ENCODE results near the gene TBCK.

The TBCK gene

GRCh38 chr4:106063009-106063408 lies 253.0 kb downstream of the TBCK start:
- H4K20me1 ChIP-seq (ENCODE audit: insufficient read depth, low read length): no peaks in the 10 kb centered on the region
- no peaks in the 10 kb centered on the region for H3K9me3 ChIP-seq (ENCODE audit: low read length)
- TF ChIP-seq, protein P1, sequence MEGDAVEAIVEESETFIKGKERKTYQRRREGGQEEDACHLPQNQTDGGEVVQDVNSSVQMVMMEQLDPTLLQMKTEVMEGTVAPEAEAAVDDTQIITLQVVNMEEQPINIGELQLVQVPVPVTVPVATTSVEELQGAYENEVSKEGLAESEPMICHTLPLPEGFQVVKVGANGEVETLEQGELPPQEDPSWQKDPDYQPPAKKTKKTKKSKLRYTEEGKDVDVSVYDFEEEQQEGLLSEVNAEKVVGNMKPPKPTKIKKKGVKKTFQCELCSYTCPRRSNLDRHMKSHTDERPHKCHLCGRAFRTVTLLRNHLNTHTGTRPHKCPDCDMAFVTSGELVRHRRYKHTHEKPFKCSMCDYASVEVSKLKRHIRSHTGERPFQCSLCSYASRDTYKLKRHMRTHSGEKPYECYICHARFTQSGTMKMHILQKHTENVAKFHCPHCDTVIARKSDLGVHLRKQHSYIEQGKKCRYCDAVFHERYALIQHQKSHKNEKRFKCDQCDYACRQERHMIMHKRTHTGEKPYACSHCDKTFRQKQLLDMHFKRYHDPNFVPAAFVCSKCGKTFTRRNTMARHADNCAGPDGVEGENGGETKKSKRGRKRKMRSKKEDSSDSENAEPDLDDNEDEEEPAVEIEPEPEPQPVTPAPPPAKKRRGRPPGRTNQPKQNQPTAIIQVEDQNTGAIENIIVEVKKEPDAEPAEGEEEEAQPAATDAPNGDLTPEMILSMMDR (IDR thresholded peaks at IDR 0.05; ENCODE audit: low read length): no peak
- no peak overlapping the region for H3K9ac ChIP-seq (ENCODE audit: low read length)
- no peak overlapping the region for H3K27ac ChIP-seq (ENCODE audit: low read depth, low read length, poor library complexity, severe bottlenecking)
- H3F3A ChIP-seq (ENCODE audit: insufficient read depth, low read length): no peaks in the 10 kb centered on the region
- no peaks in the 10 kb centered on the region for H3K4me1 ChIP-seq (ENCODE audit: insufficient read depth, low read length, severe bottlenecking)
- H3K27me3 ChIP-seq (ENCODE audit: insufficient read depth, low read length): no peaks in the 10 kb centered on the region
- no peak overlapping the region for H3K4me3 ChIP-seq (ENCODE audit: low read depth, low read length, poor library complexity, severe bottlenecking)
- no peaks in the 10 kb centered on the region for H3K36me3 ChIP-seq (ENCODE audit: insufficient read depth, low read length)
- no peak overlapping the region for H3K4me2 ChIP-seq (ENCODE audit: low read length)
- H3K9me2 ChIP-seq (ENCODE audit: low read depth, low read length): no peaks in the 10 kb centered on the region
- H2AFZ ChIP-seq (ENCODE audit: low read length): no peak overlapping the region
- H3K79me2 ChIP-seq (ENCODE audit: insufficient read depth, low read length): no peaks in the 10 kb centered on the region

GRCh38 chr4:106062452-106062875 lies 253.5 kb downstream of the TBCK start:
- Histone ChIP-seq H3K36me3 (ENCODE audit: insufficient read depth, low read length) (no peaks in the 10 kb centered on the region), H3K9ac (ENCODE audit: low read length) (no peak overlapping the region), H3K79me2 (ENCODE audit: insufficient read depth, low read length) (no peaks in the 10 kb centered on the region), H3K4me2 (ENCODE audit: low read length) (no peak overlapping the region), H3K4me1 (ENCODE audit: insufficient read depth, low read length, severe bottlenecking) (no peaks in the 10 kb centered on the region), H3K9me2 (ENCODE audit: low read depth, low read length) (no peaks in the 10 kb centered on the region), H3K27me3 (ENCODE audit: insufficient read depth, low read length) (no peaks in the 10 kb centered on the region), H2AFZ (ENCODE audit: low read length) (no peak overlapping the region), H3K9me3 (ENCODE audit: low read length) (no peaks in the 10 kb centered on the region), H3K27ac (ENCODE audit: low read depth, low read length, poor library complexity, severe bottlenecking) (no peak overlapping the region), H3F3A (ENCODE audit: insufficient read depth, low read length) (no peaks in the 10 kb centered on the region), H4K20me1 (ENCODE audit: insufficient read depth, low read length) (no peaks in the 10 kb centered on the region), H3K4me3 (ENCODE audit: low read depth, low read length, poor library complexity, severe bottlenecking) (no peak overlapping the region)
- TF ChIP-seq EZH2 (IDR thresholded peaks at IDR 0.05; ENCODE audit: borderline replicate concordance, low read length): no peak
- TF ChIP-seq, protein P1 (IDR thresholded peaks at IDR 0.05; ENCODE audit: low read length): no peak

DNA sequence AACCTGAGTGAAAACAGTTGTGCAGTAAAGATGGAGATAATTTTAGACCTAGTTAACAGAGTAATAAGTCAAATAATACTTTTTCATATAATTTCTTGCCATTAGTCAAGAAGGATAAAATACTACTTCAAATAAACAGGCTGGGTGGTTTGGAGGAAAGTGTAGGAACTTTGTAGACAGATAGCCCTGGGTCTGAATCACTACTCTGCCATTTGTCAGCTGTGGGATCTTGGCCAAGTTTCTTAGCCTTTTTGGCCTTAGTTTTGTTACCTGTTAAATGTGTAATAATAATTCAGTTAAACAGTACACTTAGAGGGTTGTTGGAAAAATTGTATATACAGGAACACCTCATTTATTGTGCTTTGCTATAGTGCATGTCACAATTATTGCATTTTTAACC lies 257.1 kb downstream of the TBCK start:
- H3K79me2 ChIP-seq (ENCODE audit: insufficient read depth, low read length): no peaks in the 10 kb centered on the region
- H3K9me3 ChIP-seq (ENCODE audit: low read length): no peaks in the 10 kb centered on the region
- no peak overlapping the region for H3K9ac ChIP-seq (ENCODE audit: low read length)
- H3K4me3 ChIP-seq (ENCODE audit: low read depth, low read length, poor library complexity, severe bottlenecking): no peak overlapping the region
- no peaks in the 10 kb centered on the region for H3K36me3 ChIP-seq (ENCODE audit: insufficient read depth, low read length)
- H3K9me2 ChIP-seq (ENCODE audit: low read depth, low read length): no peaks in the 10 kb centered on the region
- no peak overlapping the region for H3K4me2 ChIP-seq (ENCODE audit: low read length)
- H3K4me1 ChIP-seq (ENCODE audit: insufficient read depth, low read length, severe bottlenecking): no peaks in the 10 kb centered on the region
- H3K27me3 ChIP-seq (ENCODE audit: insufficient read depth, low read length): no peaks in the 10 kb centered on the region
- no peak overlapping the region for H3K27ac ChIP-seq (ENCODE audit: low read depth, low read length, poor library complexity, severe bottlenecking)
- H4K20me1 ChIP-seq (ENCODE audit: insufficient read depth, low read length): no peaks in the 10 kb centered on the region
- TF ChIP-seq, protein P1 (IDR thresholded peaks at IDR 0.05; ENCODE audit: low read length): no peak
- no peak for TF ChIP-seq EZH2 (IDR thresholded peaks at IDR 0.05; ENCODE audit: borderline replicate concordance, low read length)
- H2AFZ ChIP-seq (ENCODE audit: low read length): no peak overlapping the region
- no peaks in the 10 kb centered on the region for H3F3A ChIP-seq (ENCODE audit: insufficient read depth, low read length)
